ENCODE results near the gene SPDYE11. TPM values are rescaled to one million over a fixed set of nuclear protein-coding genes. Genes with fewer than 3 reads are reported as not detected.
"Not testable (repeated sequence)": the region's sequence is repeated elsewhere in the genome, so short reads cannot be mapped to it uniquely, and the experiment has no call there.

Gene SPDYE11
- total RNA-seq: not detected

- ATAC-seq; H3K27ac Mint-ChIP-seq; H3K36me3 Mint-ChIP-seq; DNase-seq (ENCODE audit: low spot score in 2 of 2); H3K9me3 Mint-ChIP-seq: not testable (repeated sequence)
Observed at GRCh38 chr7:73057811-73058210, at the start of gene SPDYE11. Gene SPDYE11, minus strand, starts transcription at chr7:73057911. Its CDS starts 1,800 bp downstream, at chr7:73056111.

GRCh38 chr7:73085938-73086337 lies 28.2 kb upstream of the SPDYE11 start, which contains the start of gene SPDYE9:
Gene SPDYE9, minus strand, starts transcription at chr7:73086038. Its CDS starts 1,800 bp downstream, at chr7:73084238.
- not testable (repeated sequence) for H3K9me3 Mint-ChIP-seq, ATAC-seq

GRCh38 chr7:73029666-73030065 lies 28.0 kb downstream of the SPDYE11 start, which contains the start of gene SPDYE8:
Gene SPDYE8, minus strand, starts transcription at chr7:73029766. Its CDS starts 1,800 bp downstream, at chr7:73027966.
- not testable (repeated sequence) for H3K9me3 Mint-ChIP-seq; ATAC-seq; DNase-seq (ENCODE audit: low spot score in 2 of 2); H3K36me3 Mint-ChIP-seq; H3K27ac Mint-ChIP-seq

More at GRCh38 chr7:73085938-73086337, 28.2 kb upstream of the SPDYE11 start, which contains the start of gene SPDYE9:
- not testable (repeated sequence) for H3K27ac Mint-ChIP-seq; DNase-seq (ENCODE audit: low spot score in 2 of 2); H3K36me3 Mint-ChIP-seq

GRCh38 chr7:73006491-73006890 lies 51.2 kb downstream of the SPDYE11 start:
- not testable (repeated sequence) for DNase-seq (ENCODE audit: low spot score in 2 of 2); H3K27ac Mint-ChIP-seq; ATAC-seq; H3K36me3 Mint-ChIP-seq; H3K9me3 Mint-ChIP-seq

- ATAC-seq (peak; percentile 91 to 92), DNase-seq (ENCODE audit: low spot score in 2 of 2) (peak; percentile 83 to 100)
- H3K9me3 Mint-ChIP-seq, H3K36me3 Mint-ChIP-seq: not testable (repeated sequence)
- H3K27ac Mint-ChIP-seq: peak overlapping the region; percentile 91 to 99
Observed at GRCh38 chr7:73005693-73006447, 51.8 kb downstream of the SPDYE11 start.

- H3K9me3 Mint-ChIP-seq, H3K36me3 Mint-ChIP-seq: not testable (repeated sequence)
- ATAC-seq: peak; percentile 83 to 89
- peak overlapping the region; percentile 91 to 99 for H3K27ac Mint-ChIP-seq
- DNase-seq (ENCODE audit: low spot score in 2 of 2): peak; percentile 72 to 93
Observed at GRCh38 chr7:73005356-73005692, 52.4 kb downstream of the SPDYE11 start.

GRCh38 chr7:72997887-72998468 lies 59.7 kb downstream of the SPDYE11 start:
- H3K9me3 Mint-ChIP-seq; H3K27ac Mint-ChIP-seq; DNase-seq (ENCODE audit: low spot score in 2 of 2); H3K36me3 Mint-ChIP-seq; ATAC-seq: not testable (repeated sequence)

Other genes with a start within 250 kb of the SPDYE11 start
- 1 to 10 TPM; 2.1 to 2.8 TPM for gene TYW1B, start 229.7 kb downstream of the SPDYE11 start, total RNA-seq
- gene POM121, start 132.8 kb downstream of the SPDYE11 start, total RNA-seq: 10 to 100 TPM; 48.7 to 85.7 TPM
- gene TRIM74, start 88.4 kb downstream of the SPDYE11 start, total RNA-seq: 1 to 10 TPM; 1.0 to 1.1 TPM
- gene SPDYE8, start 28.1 kb downstream of the SPDYE11 start, total RNA-seq: not detected
- not detected for gene SPDYE9, start 28.1 kb upstream of the SPDYE11 start, total RNA-seq

Measured in activated naive CD4-positive, alpha-beta T cell treated with anti-CD3 and anti-CD28 coated beads, Interleukin-2, amount 50 U/mL, for 72 hours (primary cell).